ENCODE results near the gene CD3G.
"Not testable (repeated sequence)": the region's sequence is repeated elsewhere in the genome, so short reads cannot be mapped to it uniquely, and the experiment has no call there.

Gene CD3G

GRCh38 chr11:118343981-118344515, at the start of gene CD3G:
CD3G (plus strand) TSS chr11:118344344; CDS start chr11:118344424, 80 bp downstream.
- in situ Hi-C loops (cut with HindIII; ENCODE audit: low sequenced_read_pairs) = no loop called here

- in situ Hi-C loops (cut with HindIII; ENCODE audit: low sequenced_read_pairs) = no loop called here
These were observed 48.9 kb upstream of the CD3G start for GRCh38 chr11:118295199-118295598.

- in situ Hi-C loops (cut with HindIII; ENCODE audit: low sequenced_read_pairs) = no loop called here
These were observed 48.2 kb upstream of the CD3G start for GRCh38 chr11:118295815-118296454.

GRCh38 chr11:118301600-118302195, 42.4 kb upstream of the CD3G start:
- in situ Hi-C loops (cut with HindIII; ENCODE audit: low sequenced_read_pairs) = no loop called here

GRCh38 chr11:118304227-118304567, 39.9 kb upstream of the CD3G start:
- in situ Hi-C loops (cut with HindIII; ENCODE audit: low sequenced_read_pairs) = no loop called here

- in situ Hi-C loops (cut with HindIII; ENCODE audit: low sequenced_read_pairs) = no loop called here
These were observed 39.4 kb upstream of the CD3G start, which contains the start of gene CD3E for GRCh38 chr11:118304568-118305248. CD3E (plus strand) TSS chr11:118304730; CDS start chr11:118304953, 223 bp downstream.

GRCh38 chr11:118305726-118306125, 38.4 kb upstream of the CD3G start:
- in situ Hi-C loops (cut with HindIII; ENCODE audit: low sequenced_read_pairs) = no loop called here

- in situ Hi-C loops (cut with HindIII; ENCODE audit: low sequenced_read_pairs) = no loop called here
These were observed 37.6 kb upstream of the CD3G start for GRCh38 chr11:118306556-118306955.

GRCh38 chr11:118308995-118309528, 35.1 kb upstream of the CD3G start:
- in situ Hi-C loops (cut with HindIII; ENCODE audit: low sequenced_read_pairs) = not testable (repeated sequence)

GRCh38 chr11:118310271-118310670, 33.9 kb upstream of the CD3G start:
- in situ Hi-C loops (cut with HindIII; ENCODE audit: low sequenced_read_pairs) = loop anchor here (5.0 kb wide), 1 partner anchor 72 kb away; no protein-coding TSS in a partner anchor

GRCh38 chr11:118310781-118311485, 33.2 kb upstream of the CD3G start:
- in situ Hi-C loops (cut with HindIII; ENCODE audit: low sequenced_read_pairs) = loop anchor here (5.0 kb wide), 1 partner anchor 71 kb away; no protein-coding TSS in a partner anchor

GRCh38 chr11:118311518-118311917, 32.6 kb upstream of the CD3G start:
- in situ Hi-C loops (cut with HindIII; ENCODE audit: low sequenced_read_pairs) = loop anchor here (5.0 kb wide), 1 partner anchor 71 kb away; no protein-coding TSS in a partner anchor

GRCh38 chr11:118312328-118312727, 31.8 kb upstream of the CD3G start:
- in situ Hi-C loops (cut with HindIII; ENCODE audit: low sequenced_read_pairs) = loop anchor here (5.0 kb wide), 1 partner anchor 70 kb away; no protein-coding TSS in a partner anchor

GRCh38 chr11:118313242-118313641, 30.9 kb upstream of the CD3G start:
- in situ Hi-C loops (cut with HindIII; ENCODE audit: low sequenced_read_pairs) = loop anchor here (5.0 kb wide), 1 partner anchor 69 kb away; no protein-coding TSS in a partner anchor

GRCh38 chr11:118314988-118315411, 29.1 kb upstream of the CD3G start:
- in situ Hi-C loops (cut with HindIII; ENCODE audit: low sequenced_read_pairs) = loop anchor here (5.0 kb wide), 1 partner anchor 67 kb away; no protein-coding TSS in a partner anchor

GRCh38 chr11:118318124-118318523, 26.0 kb upstream of the CD3G start:
- in situ Hi-C loops (cut with HindIII; ENCODE audit: low sequenced_read_pairs) = no loop called here

GRCh38 chr11:118318581-118319336, 25.4 kb upstream of the CD3G start:
- in situ Hi-C loops (cut with HindIII; ENCODE audit: low sequenced_read_pairs) = no loop called here

GRCh38 chr11:118319337-118319707, 24.8 kb upstream of the CD3G start:
- in situ Hi-C loops (cut with HindIII; ENCODE audit: low sequenced_read_pairs) = no loop called here

GRCh38 chr11:118320515-118320914, 23.6 kb upstream of the CD3G start:
- in situ Hi-C loops (cut with HindIII; ENCODE audit: low sequenced_read_pairs) = no loop called here
